WTC11 (cell line): ENCODE measurements around the gene CIAO2A. TPM values are rescaled to one million over a fixed set of nuclear protein-coding genes. Genes with fewer than 3 reads are reported as not detected.

Experiments used
- CREB1 ChIP-seq: sonication (generic); formaldehyde crosslinking; IDR thresholded peaks from 2 replicates; pipeline ENCODE4 v1.8.0; 2023; ENCODE audit warnings: mild to moderate bottlenecking, missing genetic modification reagents
- CREM ChIP-seq: sonication (generic); formaldehyde crosslinking; IDR thresholded peaks from 2 replicates; pipeline ENCODE4 v1.8.1; 2022; ENCODE audit warnings: mild to moderate bottlenecking, missing genetic modification reagents, moderate library complexity
- EMX1 ChIP-seq: fragments of 250-450 bp; sonication (Bioruptor Pico); IDR thresholded peaks from 2 replicates; pipeline ENCODE4 v1.8.0; 2021; ENCODE audit warnings: mild to moderate bottlenecking
- HMGA2 ChIP-seq: fragments of 250-450 bp; sonication (Bioruptor Pico); IDR thresholded peaks from 2 replicates; pipeline ENCODE4 v1.4.0; 2021; ENCODE audit warnings: mild to moderate bottlenecking, moderate library complexity
- JUN ChIP-seq: sonication (generic); formaldehyde crosslinking; IDR thresholded peaks from 2 replicates; pipeline ENCODE4 v1.8.0; 2023; ENCODE audit warnings: mild to moderate bottlenecking, missing genetic modification reagents
- MYBL2 ChIP-seq: sonication (generic); formaldehyde crosslinking; IDR thresholded peaks from 2 replicates; pipeline ENCODE4 v1.8.1; 2023; ENCODE audit warnings: mild to moderate bottlenecking, moderate library complexity, missing genetic modification reagents
- NFATC4 ChIP-seq: fragments of 250-450 bp; sonication (Bioruptor Pico); IDR thresholded peaks from 2 replicates; pipeline ENCODE4 v1.9.0; 2021; ENCODE audit warnings: mild to moderate bottlenecking
- RORB ChIP-seq: fragments of 250-450 bp; sonication (Bioruptor Pico); IDR thresholded peaks from 2 replicates; pipeline ENCODE4 v1.9.0; 2021; ENCODE audit warnings: mild to moderate bottlenecking
- SMAD3 ChIP-seq: sonication (generic); formaldehyde crosslinking; IDR thresholded peaks from 2 replicates; pipeline ENCODE4 v1.8.0; 2022; ENCODE audit warnings: missing genetic modification reagents, mild to moderate bottlenecking, borderline replicate concordance
- SP1 ChIP-seq: sonication (generic); formaldehyde crosslinking; conservative IDR thresholded peaks from 2 replicates; pipeline ENCODE4 v1.8.1; 2022; ENCODE audit warnings: missing genetic modification reagents
- TEAD1 ChIP-seq: sonication (generic); formaldehyde crosslinking; IDR thresholded peaks from 2 replicates; pipeline ENCODE4 v1.8.0; 2022; ENCODE audit warnings: mild to moderate bottlenecking, missing genetic modification reagents
- ZNF138 ChIP-seq: sonication (generic); formaldehyde crosslinking; conservative IDR thresholded peaks from 2 replicates; pipeline ENCODE4 v1.8.1; 2022; ENCODE audit warnings: mild to moderate bottlenecking, moderate library complexity, missing genetic modification reagents
- ZNF219 ChIP-seq: sonication (generic); formaldehyde crosslinking; IDR thresholded peaks from 2 replicates; pipeline ENCODE4 v1.8.0; 2023; ENCODE audit warnings: missing genetic modification reagents, mild to moderate bottlenecking, borderline replicate concordance
- ZNF263 ChIP-seq: sonication (generic); formaldehyde crosslinking; IDR thresholded peaks from 2 replicates; pipeline ENCODE4 v1.8.1; 2022; ENCODE audit warnings: low read depth, mild to moderate bottlenecking, moderate library complexity, missing genetic modification reagents
- total RNA-seq: library from RNA; stranded (reverse); gene quantifications from 3 replicates; pipeline ENCODE4 v1.2.3, GENCODE V29; 2021
- TF ChIP-seq, protein P1 (sequence below): sonication (generic); formaldehyde crosslinking; IDR thresholded peaks from 2 replicates; pipeline ENCODE4 v1.8.1; 2023; ENCODE audit warnings: mild to moderate bottlenecking, missing genetic modification reagents, moderate library complexity
- TF ChIP-seq, protein P2 (sequence below): sonication (generic); formaldehyde crosslinking; IDR thresholded peaks from 2 replicates; pipeline ENCODE4 v1.8.1; 2023; ENCODE audit warnings: mild to moderate bottlenecking, missing genetic modification reagents
- TF ChIP-seq, protein P3 (sequence below): sonication (generic); formaldehyde crosslinking; IDR thresholded peaks from 2 replicates; pipeline ENCODE4 v1.8.1; 2023; ENCODE audit warnings: mild to moderate bottlenecking, missing genetic modification reagents, moderate library complexity
- TF ChIP-seq, protein P4 (sequence below): sonication (generic); formaldehyde crosslinking; IDR thresholded peaks from 2 replicates; pipeline ENCODE4 v1.8.0; 2022; ENCODE audit warnings: mild to moderate bottlenecking, missing genetic modification reagents
- TF ChIP-seq, protein P5 (sequence below): fragments of 250-450 bp; sonication (Bioruptor Pico); IDR thresholded peaks from 2 replicates; pipeline ENCODE4 v1.9.0; 2021; ENCODE audit warnings: mild to moderate bottlenecking
- TF ChIP-seq, protein P6 (sequence below): sonication (generic); formaldehyde crosslinking; IDR thresholded peaks from 2 replicates; pipeline ENCODE4 v1.8.0; 2023; ENCODE audit warnings: missing genetic modification reagents, mild to moderate bottlenecking, borderline replicate concordance
- TF ChIP-seq, protein P7 (sequence below): sonication (generic); formaldehyde crosslinking; conservative IDR thresholded peaks from 2 replicates; pipeline ENCODE4 v1.8.1; 2022; ENCODE audit warnings: mild to moderate bottlenecking, missing genetic modification reagents
- TF ChIP-seq, protein P8 (sequence below): sonication (generic); formaldehyde crosslinking; IDR thresholded peaks from 2 replicates; pipeline ENCODE4 v1.8.1; 2023; ENCODE audit warnings: mild to moderate bottlenecking, missing genetic modification reagents
- TF ChIP-seq, protein P9 (sequence below): sonication (generic); formaldehyde crosslinking; IDR thresholded peaks from 2 replicates; pipeline ENCODE4 v1.8.1; 2023; ENCODE audit warnings: mild to moderate bottlenecking, moderate library complexity, missing genetic modification reagents
- TF ChIP-seq, protein P10 (sequence below): fragments of 200-600 bp; IDR thresholded peaks from 2 replicates; pipeline ENCODE4 v1.8.0; 2022; ENCODE audit warnings: antibody characterized with exemption

CIAO2A gene
- total RNA-seq, 1 experiment from 2014 or later, result 73.6 TPM

DNA sequence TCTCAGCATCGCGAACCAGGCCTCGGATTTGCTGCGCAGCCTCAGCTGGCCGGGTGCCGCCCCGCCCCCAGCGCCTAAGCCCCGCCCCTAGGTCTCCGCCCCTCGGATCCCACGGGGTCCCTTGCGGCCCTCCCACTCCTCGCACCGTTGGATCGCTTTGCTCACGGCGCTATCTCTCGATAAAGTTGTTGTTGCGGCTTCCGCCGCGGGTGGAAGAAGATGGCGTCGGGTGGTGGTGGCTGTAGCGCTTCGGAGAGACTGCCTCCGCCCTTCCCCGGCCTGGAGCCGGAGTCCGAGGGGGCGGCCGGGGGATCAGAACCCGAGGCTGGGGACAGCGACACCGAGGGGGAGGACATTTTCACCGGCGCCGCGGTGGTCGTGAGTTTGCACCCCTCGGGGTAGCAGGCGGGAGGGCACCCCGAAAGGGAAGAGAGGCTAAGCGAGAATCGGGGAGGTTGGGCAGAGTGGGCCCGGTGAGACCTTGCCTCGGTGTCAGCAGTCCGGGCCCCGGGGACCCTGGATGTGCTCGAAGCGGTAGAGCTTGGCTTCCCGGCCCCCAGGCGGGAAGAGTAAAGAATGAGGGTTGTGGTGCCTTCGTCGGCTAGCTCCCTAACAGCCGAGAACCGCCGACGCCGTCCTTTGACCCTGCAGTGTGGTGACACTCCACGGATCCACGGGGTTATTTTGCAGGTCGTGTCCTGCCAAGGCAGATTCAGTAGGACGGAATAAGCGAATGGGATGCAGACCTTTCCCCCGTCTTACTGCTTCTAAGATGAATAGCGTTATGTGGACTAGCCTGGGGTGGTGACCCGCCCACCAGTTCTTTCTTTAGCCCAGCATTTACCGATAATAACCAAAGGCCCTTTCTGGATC lies 2.4 kb upstream of the CIAO2A start, which contains the start of gene SNX1 (continued):
- TF ChIP-seq, protein P1, sequence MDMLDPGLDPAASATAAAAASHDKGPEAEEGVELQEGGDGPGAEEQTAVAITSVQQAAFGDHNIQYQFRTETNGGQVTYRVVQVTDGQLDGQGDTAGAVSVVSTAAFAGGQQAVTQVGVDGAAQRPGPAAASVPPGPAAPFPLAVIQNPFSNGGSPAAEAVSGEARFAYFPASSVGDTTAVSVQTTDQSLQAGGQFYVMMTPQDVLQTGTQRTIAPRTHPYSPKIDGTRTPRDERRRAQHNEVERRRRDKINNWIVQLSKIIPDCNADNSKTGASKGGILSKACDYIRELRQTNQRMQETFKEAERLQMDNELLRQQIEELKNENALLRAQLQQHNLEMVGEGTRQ (CRISPR knock-in tag), result peak; percentile 55
- TF ChIP-seq RORB (CRISPR knock-in tag) (no peak), TEAD1 (CRISPR knock-in tag) (peak; percentile 51; the same call in 1 of the 2 replicates), CREM (CRISPR knock-in tag) (no peak), HMGA2 (CRISPR knock-in tag) (no peak), ZNF263 (CRISPR knock-in tag) (no peak), SP1 (peak; percentile 61), MYBL2 (CRISPR knock-in tag) (no peak), SMAD3 (CRISPR knock-in tag) (0 out of 2 replicates have a peak, but pooled peaks have one; percentile 40), JUN (peak; percentile 80; the same call in 1 of the 2 replicates), EMX1 (CRISPR knock-in tag) (no peak), NFATC4 (no peak), CREB1 (CRISPR knock-in tag) (no peak), ZNF138 (CRISPR knock-in tag) (no peak), ZNF219 (peak; percentile 44; the same call in 1 of the 2 replicates)
- TF ChIP-seq, protein P2, sequence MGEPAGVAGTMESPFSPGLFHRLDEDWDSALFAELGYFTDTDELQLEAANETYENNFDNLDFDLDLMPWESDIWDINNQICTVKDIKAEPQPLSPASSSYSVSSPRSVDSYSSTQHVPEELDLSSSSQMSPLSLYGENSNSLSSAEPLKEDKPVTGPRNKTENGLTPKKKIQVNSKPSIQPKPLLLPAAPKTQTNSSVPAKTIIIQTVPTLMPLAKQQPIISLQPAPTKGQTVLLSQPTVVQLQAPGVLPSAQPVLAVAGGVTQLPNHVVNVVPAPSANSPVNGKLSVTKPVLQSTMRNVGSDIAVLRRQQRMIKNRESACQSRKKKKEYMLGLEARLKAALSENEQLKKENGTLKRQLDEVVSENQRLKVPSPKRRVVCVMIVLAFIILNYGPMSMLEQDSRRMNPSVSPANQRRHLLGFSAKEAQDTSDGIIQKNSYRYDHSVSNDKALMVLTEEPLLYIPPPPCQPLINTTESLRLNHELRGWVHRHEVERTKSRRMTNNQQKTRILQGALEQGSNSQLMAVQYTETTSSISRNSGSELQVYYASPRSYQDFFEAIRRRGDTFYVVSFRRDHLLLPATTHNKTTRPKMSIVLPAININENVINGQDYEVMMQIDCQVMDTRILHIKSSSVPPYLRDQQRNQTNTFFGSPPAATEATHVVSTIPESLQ (CRISPR knock-in tag), result no peak
- TF ChIP-seq, protein P3, sequence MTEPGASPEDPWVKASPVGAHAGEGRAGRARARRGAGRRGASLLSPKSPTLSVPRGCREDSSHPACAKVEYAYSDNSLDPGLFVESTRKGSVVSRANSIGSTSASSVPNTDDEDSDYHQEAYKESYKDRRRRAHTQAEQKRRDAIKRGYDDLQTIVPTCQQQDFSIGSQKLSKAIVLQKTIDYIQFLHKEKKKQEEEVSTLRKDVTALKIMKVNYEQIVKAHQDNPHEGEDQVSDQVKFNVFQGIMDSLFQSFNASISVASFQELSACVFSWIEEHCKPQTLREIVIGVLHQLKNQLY (CRISPR knock-in tag), result no peak
- TF ChIP-seq, protein P4, sequence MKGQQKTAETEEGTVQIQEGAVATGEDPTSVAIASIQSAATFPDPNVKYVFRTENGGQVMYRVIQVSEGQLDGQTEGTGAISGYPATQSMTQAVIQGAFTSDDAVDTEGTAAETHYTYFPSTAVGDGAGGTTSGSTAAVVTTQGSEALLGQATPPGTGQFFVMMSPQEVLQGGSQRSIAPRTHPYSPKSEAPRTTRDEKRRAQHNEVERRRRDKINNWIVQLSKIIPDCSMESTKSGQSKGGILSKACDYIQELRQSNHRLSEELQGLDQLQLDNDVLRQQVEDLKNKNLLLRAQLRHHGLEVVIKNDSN (CRISPR knock-in tag), result peak; percentile 56; the same call in 1 of the 2 replicates
- TF ChIP-seq, protein P5, sequence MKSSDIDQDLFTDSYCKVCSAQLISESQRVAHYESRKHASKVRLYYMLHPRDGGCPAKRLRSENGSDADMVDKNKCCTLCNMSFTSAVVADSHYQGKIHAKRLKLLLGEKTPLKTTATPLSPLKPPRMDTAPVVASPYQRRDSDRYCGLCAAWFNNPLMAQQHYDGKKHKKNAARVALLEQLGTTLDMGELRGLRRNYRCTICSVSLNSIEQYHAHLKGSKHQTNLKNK, result no peak
- TF ChIP-seq, protein P6, sequence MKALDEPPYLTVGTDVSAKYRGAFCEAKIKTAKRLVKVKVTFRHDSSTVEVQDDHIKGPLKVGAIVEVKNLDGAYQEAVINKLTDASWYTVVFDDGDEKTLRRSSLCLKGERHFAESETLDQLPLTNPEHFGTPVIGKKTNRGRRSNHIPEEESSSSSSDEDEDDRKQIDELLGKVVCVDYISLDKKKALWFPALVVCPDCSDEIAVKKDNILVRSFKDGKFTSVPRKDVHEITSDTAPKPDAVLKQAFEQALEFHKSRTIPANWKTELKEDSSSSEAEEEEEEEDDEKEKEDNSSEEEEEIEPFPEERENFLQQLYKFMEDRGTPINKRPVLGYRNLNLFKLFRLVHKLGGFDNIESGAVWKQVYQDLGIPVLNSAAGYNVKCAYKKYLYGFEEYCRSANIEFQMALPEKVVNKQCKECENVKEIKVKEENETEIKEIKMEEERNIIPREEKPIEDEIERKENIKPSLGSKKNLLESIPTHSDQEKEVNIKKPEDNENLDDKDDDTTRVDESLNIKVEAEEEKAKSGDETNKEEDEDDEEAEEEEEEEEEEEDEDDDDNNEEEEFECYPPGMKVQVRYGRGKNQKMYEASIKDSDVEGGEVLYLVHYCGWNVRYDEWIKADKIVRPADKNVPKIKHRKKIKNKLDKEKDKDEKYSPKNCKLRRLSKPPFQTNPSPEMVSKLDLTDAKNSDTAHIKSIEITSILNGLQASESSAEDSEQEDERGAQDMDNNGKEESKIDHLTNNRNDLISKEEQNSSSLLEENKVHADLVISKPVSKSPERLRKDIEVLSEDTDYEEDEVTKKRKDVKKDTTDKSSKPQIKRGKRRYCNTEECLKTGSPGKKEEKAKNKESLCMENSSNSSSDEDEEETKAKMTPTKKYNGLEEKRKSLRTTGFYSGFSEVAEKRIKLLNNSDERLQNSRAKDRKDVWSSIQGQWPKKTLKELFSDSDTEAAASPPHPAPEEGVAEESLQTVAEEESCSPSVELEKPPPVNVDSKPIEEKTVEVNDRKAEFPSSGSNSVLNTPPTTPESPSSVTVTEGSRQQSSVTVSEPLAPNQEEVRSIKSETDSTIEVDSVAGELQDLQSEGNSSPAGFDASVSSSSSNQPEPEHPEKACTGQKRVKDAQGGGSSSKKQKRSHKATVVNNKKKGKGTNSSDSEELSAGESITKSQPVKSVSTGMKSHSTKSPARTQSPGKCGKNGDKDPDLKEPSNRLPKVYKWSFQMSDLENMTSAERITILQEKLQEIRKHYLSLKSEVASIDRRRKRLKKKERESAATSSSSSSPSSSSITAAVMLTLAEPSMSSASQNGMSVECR (CRISPR knock-in tag), result peak; percentile 87
- TF ChIP-seq, protein P7, sequence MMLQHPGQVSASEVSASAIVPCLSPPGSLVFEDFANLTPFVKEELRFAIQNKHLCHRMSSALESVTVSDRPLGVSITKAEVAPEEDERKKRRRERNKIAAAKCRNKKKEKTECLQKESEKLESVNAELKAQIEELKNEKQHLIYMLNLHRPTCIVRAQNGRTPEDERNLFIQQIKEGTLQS, result no peak
- TF ChIP-seq, protein P8, sequence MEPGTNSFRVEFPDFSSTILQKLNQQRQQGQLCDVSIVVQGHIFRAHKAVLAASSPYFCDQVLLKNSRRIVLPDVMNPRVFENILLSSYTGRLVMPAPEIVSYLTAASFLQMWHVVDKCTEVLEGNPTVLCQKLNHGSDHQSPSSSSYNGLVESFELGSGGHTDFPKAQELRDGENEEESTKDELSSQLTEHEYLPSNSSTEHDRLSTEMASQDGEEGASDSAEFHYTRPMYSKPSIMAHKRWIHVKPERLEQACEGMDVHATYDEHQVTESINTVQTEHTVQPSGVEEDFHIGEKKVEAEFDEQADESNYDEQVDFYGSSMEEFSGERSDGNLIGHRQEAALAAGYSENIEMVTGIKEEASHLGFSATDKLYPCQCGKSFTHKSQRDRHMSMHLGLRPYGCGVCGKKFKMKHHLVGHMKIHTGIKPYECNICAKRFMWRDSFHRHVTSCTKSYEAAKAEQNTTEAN (CRISPR knock-in tag), result no peak
- TF ChIP-seq, protein P9, sequence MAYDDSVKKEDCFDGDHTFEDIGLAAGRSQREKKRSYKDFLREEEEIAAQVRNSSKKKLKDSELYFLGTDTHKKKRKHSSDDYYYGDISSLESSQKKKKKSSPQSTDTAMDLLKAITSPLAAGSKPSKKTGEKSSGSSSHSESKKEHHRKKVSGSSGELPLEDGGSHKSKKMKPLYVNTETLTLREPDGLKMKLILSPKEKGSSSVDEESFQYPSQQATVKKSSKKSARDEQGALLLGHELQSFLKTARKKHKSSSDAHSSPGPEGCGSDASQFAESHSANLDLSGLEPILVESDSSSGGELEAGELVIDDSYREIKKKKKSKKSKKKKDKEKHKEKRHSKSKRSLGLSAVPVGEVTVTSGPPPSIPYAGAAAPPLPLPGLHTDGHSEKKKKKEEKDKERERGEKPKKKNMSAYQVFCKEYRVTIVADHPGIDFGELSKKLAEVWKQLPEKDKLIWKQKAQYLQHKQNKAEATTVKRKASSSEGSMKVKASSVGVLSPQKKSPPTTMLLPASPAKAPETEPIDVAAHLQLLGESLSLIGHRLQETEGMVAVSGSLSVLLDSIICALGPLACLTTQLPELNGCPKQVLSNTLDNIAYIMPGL, result no peak
- TF ChIP-seq, protein P10, sequence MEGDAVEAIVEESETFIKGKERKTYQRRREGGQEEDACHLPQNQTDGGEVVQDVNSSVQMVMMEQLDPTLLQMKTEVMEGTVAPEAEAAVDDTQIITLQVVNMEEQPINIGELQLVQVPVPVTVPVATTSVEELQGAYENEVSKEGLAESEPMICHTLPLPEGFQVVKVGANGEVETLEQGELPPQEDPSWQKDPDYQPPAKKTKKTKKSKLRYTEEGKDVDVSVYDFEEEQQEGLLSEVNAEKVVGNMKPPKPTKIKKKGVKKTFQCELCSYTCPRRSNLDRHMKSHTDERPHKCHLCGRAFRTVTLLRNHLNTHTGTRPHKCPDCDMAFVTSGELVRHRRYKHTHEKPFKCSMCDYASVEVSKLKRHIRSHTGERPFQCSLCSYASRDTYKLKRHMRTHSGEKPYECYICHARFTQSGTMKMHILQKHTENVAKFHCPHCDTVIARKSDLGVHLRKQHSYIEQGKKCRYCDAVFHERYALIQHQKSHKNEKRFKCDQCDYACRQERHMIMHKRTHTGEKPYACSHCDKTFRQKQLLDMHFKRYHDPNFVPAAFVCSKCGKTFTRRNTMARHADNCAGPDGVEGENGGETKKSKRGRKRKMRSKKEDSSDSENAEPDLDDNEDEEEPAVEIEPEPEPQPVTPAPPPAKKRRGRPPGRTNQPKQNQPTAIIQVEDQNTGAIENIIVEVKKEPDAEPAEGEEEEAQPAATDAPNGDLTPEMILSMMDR, result no peak
